HG03060 (cell line): ENCODE data around the gene MRTFA.
"Not testable (repeated sequence)": the region's sequence is repeated elsewhere in the genome, so short reads cannot be mapped to it uniquely, and the experiment has no call there.

Experiments used
- ATAC-seq: cut with Tn5 transposase; IDR thresholded peaks from one replicate; pipeline ENCODE4 v1.9.1; 2021; ENCODE audit warnings: low read depth, moderate number of reproducible peaks; ENCODE audit not compliant: unreplicated experiment

MRTFA gene

DNA sequence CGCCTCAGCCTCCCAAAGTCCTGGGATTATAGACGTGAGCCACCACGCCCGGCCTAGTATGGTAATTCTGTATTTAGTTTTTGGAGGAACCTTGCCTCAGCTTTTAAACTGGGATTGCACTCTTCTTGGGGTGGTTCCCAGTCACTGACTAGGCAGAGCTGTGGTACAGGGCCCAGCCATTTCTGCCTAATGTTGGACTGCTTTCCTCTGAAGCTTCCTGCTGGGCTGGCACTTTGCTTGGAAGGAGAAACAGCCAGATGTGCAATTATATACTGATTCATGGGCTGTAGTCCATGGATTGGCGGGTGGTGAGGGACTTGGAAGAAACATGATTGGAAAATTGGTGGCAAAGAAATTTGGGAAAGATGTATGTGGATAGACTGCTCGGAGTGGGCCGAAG lies 25.2 kb upstream of the MRTFA start:
- ATAC-seq = no peak

DNA sequence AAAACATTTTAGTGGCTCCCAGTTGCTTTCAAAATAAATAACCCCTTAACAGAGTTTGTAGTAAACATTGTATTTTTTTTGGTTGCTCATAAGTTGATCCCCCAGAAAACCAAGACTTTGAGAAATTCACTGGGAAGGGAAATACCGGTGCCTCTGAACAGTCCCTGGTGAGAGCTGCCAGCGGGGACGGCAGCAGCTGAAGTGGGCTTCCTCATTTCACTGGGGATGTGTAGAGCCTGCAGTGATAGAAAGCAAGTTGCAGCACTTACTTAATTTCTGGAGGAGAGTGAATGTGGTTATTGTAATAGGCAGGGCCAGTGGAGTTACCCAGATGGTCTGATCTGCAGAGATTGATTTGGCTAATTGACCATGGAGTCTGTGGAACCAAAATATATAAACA lies 24.2 kb upstream of the MRTFA start:
- no peak for ATAC-seq

DNA sequence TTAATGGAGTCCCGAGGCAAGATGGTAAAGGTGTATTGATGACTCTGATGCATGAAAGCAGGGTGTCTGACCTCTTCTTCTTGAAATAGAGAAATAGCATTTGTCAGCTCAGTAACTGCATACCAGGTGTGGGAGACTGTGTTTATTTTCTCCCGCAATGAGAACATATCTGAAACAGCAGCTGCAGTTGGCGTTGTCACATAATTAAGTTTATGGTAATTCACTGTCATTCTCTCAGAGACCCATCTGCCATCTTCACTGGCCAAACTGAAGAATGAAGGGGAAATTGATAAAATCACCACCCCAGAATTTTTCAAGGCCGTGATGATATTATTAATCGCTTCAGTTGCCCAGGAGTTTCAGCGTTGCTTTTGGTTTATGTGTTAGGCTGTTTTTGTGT lies 22.6 kb upstream of the MRTFA start:
- ATAC-seq = no peak

DNA sequence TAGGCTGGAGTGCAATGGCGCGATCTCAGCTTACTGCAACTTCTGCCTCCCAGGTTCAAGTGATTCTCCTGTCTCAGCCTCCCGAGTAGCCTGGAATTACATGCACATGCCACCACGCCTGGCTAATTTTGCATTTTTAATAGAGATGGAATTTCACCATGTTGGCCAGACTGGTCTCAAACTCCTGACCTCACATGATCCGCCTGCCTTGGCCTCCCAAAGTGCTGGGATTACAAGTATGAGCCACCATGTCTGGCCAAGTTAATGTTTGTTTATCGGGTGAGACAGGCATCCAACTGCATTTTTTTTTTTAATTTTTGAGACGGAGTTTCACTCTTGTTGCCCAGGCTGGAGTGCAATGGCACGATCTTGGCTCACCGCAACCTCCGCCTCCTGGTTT lies 20.1 kb upstream of the MRTFA start:
- not testable (repeated sequence) for ATAC-seq

DNA sequence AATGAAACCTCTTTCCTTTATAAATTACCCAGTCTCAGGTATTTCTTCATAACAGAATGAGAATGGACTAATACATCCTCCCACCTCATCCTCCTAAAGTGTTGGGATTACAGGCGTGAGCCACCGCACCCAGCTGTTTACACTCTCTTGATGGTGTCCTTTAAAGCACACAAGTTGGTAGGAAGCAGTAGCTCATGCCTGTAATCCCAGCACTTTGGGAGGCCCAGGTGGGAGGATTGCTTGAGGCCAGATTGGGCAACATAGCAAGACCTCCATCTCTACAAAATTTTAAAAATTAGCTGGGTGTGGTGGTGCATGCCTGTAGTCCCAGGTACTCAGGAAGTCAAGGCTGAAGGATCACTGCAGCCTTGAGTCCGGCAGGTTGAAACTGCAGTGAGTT lies 19.4 kb upstream of the MRTFA start:
- ATAC-seq = not testable (repeated sequence)

DNA sequence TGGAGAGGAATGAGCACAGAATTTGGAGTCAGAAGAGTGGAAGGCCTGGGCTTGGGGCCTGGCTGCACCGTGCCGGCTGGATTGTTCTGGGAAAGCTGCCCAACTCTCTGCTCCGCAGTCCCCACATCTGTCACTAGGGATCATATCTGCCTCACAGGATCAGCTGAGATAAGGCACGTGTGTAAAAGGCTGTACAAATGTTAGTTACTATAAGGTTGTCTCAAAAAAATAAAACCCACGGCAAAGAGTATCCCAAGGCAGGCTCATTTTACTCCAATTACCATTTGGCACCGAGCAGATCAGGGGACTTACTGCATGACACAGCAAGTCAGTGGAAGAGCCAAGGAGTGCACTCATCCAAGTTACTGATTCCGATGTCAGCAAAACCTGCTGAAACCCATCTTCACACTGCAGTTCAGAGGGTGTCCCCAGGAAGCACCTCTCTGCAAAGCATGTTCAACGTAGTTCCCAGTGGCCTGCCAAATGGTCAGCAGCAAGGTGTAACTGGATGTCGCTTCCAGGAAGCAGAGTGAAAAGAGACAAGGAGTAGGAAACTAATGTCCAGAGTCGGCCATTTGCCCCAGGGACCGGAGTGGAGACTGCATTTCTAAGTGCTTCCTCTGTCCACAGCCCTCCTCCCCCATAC lies 18.1 kb upstream of the MRTFA start:
- no peak for ATAC-seq

DNA sequence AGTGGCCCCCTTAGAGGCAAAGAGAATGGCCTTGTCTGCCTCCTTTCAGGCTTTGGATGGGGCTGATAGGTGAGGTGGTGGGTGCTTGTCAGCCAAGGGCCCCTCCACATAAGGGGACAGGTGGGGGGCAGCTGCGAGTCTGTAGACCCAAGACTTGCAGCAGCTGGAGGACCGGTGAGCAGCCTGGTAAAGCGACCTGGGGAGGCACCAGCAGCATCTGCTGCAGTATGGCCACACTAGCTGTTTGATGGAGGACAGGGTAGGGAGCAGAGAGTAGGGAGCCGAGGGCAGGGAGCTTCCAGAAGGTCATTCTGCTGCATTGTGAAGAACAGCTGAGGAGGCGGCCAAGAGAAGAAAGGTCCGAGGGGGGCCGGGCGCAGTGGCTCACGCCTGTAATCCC lies 16.8 kb upstream of the MRTFA start:
- ATAC-seq = no peak

DNA sequence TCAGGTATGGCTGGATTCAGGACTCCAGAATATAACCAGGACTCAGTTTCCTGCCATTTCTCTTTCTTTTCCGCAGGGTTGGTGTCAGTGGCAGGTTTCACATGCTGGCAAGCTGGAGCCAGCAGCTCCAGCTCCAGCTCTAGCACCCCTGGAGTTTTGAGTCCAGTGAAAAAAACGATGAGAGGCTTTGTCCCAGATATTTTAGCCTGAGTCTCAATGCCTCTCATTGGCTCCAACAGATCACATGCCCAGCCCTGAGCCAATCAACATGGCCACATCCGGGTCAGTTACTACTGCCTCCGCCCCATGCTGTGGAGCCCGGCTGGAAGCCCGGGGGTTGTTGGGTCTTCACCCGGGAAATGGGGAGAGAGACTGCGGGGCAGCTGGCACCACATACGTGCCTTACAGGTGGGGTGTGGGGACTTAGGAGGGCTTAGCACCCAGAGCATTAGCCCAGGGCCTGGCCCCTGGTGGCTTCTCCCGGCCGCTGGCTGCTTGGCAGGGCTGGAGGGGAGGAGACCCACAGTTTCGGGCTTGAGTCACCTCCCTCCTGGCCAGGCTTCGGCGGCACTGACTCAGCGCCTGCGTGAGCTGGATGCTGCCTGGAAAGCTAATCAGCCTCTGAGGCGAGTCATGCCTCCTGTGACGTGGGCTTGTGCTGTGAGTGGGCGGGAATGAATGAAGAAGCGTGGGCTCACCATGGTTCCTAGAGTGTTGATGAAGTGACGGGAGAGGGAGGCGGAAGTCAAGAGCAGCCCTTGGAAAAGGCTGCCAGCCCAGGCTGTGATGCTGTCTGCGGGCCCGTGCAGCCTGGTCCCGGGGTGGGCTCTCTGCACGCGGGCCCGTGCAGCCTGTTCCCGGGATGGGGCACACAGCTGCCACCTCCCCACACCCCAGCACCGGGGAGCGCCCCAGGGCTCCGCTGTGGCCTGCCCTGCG lies 15.3 kb upstream of the MRTFA start:
- ATAC-seq = no peak

DNA sequence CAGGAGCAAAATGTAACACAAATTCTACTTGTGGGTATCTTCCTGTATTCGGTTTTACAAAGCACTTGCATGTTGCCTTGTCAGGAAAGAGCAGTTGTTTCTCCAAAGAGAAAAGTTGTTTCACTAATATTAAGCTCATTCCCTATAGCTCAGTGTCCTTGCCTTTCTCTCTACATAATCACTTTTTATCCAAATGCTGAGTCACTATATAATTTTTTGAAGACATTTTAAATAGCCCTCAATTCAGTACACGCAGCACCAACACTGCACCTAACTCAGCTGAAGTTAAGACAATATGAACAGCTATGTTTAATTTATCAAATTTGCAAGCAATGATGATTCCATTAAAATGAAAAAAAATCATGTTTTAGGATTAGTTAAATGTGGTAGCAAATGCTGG lies 14.5 kb upstream of the MRTFA start:
- no peak for ATAC-seq

DNA sequence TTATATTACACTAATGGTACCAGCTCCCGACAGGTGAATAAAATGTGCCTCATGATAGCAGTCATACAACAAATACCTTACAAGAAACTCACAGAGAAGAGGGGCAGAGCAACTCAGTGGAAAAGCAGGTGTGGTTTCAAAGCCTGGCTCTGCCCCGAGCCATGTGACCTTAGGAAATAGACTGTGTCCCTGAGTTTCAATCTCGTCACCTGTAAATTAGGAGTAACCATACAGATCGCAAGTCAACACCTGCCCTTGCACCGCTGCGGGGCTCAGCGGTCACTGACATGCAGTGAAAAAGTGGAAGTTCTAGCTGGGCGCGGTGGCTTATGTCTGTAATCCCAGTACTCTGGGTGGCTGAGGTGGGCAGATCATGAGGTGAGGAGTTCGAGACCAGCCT lies 11.9 kb upstream of the MRTFA start:
- no peak for ATAC-seq

DNA sequence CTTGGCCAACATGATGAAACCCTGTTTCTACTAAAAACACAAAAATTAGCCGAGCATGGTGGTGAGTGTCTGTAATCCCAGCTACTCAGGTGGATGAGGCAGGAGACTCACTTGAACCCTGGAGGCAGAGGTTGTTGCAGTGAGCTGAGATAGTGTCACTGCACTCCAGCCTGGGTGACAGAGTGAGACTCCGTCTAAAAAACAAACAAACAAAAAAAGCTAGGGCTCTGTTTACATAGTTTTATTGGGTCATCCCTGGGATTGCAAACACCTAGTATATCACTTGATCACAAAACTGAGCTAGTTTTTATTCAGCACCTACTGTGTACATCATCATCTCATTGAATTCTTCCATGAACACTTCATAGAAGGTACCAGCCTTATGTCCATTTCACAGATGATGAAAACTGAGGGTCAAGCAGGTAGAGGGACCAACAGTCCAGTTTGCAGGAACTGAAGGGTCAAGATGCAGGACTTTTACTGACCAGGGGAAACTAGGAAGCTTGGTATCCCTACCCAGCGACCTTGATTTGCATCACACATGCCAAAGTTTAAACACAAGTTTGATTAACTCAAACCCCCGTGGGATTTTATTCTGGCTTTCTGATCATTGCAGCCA lies 9.2 kb upstream of the MRTFA start:
- no peak for ATAC-seq

DNA sequence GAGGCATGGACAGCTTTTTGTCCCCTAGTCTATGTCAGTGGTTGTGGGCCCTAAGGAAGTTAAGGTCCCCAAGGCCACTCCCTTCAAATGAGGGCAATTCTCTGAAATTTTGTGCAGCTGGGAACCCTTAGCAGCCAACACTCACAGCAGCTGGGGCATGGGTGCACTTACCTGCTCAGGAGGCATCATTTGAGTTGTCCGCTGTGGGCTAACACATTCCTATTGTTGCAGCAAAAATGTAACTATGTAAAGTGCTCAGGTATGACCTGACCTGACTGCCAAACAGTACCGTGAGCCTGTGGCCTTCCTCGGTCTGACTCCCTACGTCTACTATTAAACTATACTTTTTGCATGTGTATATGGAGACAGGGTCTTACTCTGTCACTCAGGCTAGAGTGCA lies 5.8 kb upstream of the MRTFA start:
- ATAC-seq = no peak

DNA sequence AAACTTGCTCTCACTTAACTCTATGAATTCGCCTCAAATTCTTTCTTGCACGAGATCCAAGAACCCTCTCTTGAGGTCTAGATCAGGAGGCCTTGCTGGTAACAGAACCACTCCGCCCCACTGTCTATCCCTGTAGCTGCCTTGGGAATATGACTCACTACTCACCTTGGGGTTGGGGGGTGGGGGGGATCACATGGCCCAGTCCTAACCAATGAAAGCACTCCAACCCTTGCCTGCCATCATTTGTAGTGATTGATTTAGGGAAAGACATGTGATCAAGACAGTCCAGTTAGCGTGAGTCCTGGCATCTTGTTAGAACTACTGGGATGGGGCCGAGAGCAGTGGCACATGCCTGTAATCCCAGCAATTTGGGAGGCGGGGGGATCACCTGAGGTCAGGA lies 4.8 kb upstream of the MRTFA start:
- ATAC-seq = no peak

DNA sequence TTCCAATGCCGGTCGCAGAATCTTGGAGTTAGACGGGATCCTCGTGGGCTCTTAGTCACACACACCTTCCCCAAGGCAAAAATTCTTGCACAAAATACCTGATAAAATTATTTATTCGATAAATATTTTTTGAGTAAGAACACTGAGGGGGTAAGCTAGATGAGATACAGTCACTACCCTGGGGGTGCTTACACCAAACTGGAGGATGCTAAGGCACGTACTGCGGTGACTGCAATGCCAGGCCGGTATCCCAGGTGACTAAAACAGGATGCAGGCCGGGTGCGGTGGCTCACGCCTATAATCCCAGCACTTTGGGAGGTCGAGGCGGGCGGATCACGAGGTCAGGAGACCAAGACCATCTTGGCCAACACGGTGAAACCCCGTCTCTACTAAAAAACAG lies 1.7 kb upstream of the MRTFA start:
- no peak for ATAC-seq

DNA sequence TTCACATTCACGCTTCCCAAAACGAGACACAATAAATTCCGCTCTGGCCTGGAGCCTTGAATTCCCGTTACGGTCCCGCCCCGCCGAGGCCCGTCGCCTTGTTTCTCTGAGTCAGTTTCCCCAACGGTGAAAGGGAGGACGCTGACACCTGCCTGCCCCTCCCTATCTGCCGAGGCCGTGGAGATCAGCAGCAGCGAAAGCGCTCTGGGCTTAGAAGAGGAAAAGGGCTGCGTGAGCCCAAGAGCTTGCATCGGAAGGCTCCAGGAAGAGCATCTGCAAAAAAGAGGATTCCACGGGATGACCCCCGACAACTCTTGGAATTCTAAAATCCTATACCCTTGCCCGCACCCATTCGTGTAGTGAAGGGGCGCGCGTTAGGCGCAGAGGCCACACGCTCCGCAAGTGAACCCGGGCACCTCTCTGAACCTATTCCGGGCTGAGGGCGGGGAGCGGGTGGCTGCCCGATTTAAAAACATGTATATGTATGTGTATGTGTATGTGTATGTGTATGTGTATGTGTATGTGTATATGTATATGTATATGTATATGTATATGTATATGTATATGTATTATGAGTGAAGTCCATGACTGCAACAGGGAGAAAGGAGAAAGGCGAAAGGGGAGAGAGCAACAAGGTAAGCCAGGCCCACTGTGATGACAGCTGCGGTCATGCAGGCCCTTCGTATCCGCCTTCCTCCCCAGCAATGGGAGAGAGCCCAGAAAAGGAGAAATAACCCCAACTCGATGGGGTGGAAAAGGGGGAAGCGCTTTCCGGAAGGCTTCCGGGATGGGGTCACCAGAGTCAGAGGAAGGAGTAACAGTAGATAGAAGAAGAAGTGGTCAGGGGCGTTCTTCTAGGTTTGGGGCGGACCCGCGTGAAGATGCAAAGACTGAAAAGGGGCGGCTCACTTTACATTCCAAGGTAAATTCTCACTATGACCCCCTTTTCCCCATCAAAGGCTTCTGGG lies 948 bp upstream of the MRTFA start:
- no peak for ATAC-seq

DNA sequence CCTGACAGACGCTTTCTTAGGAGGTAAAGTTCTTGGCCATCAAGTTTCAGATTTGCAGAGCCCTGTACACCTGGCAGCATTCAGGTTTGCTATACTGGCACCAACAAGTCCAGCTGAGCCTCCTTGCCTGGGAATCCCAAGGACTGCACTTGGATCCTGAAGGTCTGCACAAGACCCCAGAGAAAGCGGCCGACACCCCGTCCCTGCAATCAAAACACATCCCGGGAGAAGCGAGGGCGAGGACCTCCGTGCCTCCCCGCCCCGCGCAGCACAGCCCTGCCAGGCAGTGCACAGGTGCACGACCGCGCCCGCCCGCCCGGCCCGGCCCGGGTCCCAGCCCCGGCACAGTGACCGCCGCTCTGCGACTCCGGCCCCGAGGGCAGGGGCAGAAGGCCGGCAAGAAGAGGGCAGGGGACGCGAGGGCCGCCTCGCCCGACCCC lies 559 bp downstream of the MRTFA start:
- ATAC-seq = no peak

DNA sequence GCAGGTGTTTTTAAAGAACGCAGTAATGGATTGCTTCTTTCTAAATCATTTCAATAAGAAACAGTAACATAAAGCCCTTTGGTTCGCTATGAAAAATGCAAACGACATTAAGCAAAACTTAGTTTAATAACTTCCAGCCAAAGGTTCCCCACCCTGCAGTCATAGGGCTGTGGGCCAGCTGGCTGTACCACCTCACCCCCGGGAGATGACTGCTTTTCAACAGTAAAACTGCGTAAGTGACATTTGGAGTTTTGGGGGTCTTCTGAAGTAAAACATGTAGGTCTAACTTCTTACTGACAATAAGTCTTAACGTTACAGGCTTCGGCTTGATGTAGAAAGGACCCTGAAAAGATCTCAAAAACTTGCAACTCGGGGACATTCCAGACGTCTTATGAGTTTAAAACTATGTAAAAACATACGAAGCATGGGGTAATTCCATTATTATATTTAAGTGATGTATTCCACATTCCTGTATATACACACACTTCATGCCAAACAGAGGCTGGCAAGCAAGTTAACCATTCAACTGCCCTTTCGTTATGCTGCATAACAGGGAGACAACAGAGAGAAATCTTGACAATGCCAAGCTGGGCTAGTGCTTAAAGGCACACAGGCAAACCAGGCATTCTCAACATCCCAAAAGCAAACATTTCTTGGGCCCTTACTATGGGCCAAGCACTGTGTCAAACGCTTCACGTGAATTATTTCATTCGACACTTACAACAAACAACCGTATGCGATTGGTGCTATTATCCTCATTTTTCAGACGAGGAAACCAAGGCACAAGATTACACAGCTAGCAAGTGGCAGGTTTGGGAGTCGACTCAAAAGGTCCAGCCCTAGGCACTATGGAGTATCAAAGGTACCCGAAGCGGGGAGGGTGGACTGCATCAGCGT lies 1.2 kb downstream of the MRTFA start:
- no peak for ATAC-seq

DNA sequence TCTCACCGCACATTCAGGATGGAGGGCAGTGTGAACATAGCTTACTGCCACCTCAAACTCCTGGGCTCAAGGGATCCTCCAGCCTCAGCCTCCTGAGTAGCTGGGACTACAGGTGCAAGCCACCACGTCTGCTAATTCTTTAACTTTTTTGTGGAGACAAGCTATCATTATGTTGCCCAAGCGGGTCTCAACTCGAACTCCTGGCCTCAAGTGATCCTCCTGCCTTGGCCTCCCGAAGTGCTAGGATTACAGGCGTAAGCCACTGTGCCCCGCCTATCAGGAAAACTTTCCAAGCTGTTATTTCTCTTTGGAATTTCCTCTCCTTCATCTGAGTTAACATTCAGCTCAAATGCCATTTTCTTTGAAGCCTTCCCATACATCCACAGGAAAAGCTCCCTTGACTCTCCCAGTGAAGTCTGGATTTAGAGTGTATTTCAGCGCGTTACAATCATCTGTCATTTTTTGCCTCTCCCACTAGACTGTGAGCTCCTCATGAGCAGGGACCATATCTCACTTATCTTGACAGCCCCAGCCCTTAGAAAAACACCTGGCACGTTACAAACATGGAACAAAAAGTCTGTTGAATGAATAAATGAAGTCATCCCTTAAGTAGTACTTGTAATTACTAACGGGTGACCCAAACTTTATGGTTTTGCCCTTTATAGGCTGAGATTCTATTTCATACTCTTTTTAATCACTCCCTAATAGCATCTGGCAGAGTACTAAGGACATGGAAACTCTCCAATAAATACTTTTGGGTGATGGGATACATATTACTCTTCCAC lies 2.2 kb downstream of the MRTFA start:
- ATAC-seq = no peak

DNA sequence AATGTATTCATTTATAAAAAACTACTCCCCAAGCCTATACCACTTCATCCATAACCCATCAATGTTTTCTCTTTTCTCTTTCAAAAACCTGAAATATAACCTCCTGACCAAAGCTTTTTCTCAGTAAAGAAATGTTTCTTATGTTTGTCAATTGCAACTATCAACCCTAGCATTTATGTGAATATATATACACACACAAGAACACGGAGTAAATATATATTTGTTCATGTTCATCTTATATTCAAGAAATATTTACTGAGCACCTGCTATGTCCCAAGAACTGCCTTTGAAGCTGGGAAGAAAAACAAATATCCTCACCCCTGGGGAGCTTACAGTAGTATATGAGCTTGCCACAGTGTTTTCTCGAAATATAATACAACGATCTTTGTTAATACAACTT lies 3.5 kb downstream of the MRTFA start:
- ATAC-seq = no peak
